Measurements from ENCODE around the gene PRPH. TPM values are rescaled to one million over a fixed set of nuclear protein-coding genes. Genes with fewer than 3 reads are reported as not detected.
"Not testable (repeated sequence)": the region's sequence is repeated elsewhere in the genome, so short reads cannot be mapped to it uniquely, and the experiment has no call there.

PRPH gene
- total and polyA plus RNA-seq, 2 of the 8 experiments (the other 6 are each of a cell fraction or from before 2014, with no cell fraction given) = 0.79 to 1.4 TPM

- H3K14ac ChIP-seq (ENCODE audit: insufficient read length); DNase-seq (ENCODE audit: low read depth in 1 of 2, low spot score in 2 of 2); H3K27me3 ChIP-seq (replicated peaks in 1 of 4; ENCODE audit: control insufficient read depth in 3 of 4, extremely low read depth in 1 of 4, insufficient read depth in 3 of 4, low read length in 3 of 4); H3K4me2 ChIP-seq (ENCODE audit: insufficient read depth in 1 of 2, low read depth in 2 of 2, low read length in 2 of 2); H3K36me3 ChIP-seq (ENCODE audit: control insufficient read depth in 2 of 4, insufficient read depth in 4 of 4, low read length in 3 of 4); H3K4ac ChIP-seq (replicated peaks; ENCODE audit: insufficient read length, low read depth, low read length); H3K4me1 ChIP-seq (replicated peaks in 1 of 4; ENCODE audit: control insufficient read depth in 3 of 4, insufficient read depth in 4 of 4, low read length in 3 of 4); H2AFZ ChIP-seq (ENCODE audit: low read length); H4K91ac ChIP-seq (replicated peaks; ENCODE audit: insufficient read length, low read length); H3K4me3 ChIP-seq (ENCODE audit: extremely low read depth in 1 of 4, insufficient read depth in 2 of 4, low read depth in 3 of 4, low read length in 4 of 4); H2BK15ac ChIP-seq (ENCODE audit: low read length); H2BK12ac ChIP-seq (ENCODE audit: low read depth, low read length); H3K56ac ChIP-seq (replicated peaks; ENCODE audit: insufficient read length, low read depth, low read length); H2BK120ac ChIP-seq (replicated peaks; ENCODE audit: low read depth, low read length); H3K79me1 ChIP-seq (ENCODE audit: low read depth, low read length); H3K79me2 ChIP-seq (ENCODE audit: control insufficient read depth in 1 of 2, insufficient read depth in 2 of 2, low read length in 2 of 2); FAIRE-seq; H3K27ac ChIP-seq (ENCODE audit: low read depth, low read length); H3K9ac ChIP-seq (replicated peaks in 1 of 4; ENCODE audit: extremely low read depth in 1 of 4, low read depth in 3 of 4, low read length in 3 of 4); H3K23me2 ChIP-seq (ENCODE audit: low read depth, low read length); H3K9me3 ChIP-seq (ENCODE audit: insufficient read depth in 2 of 2, low read depth in 1 of 2, low read length in 1 of 2); H4K20me1 ChIP-seq (replicated peaks in 1 of 2; ENCODE audit: control insufficient read depth in 1 of 2, insufficient read depth in 2 of 2, low read length in 2 of 2); H3K23ac ChIP-seq (ENCODE audit: insufficient read length); H4K5ac ChIP-seq (ENCODE audit: insufficient read length, low read depth, low read length); H2BK5ac ChIP-seq (ENCODE audit: low read depth, low read length); H2BK20ac ChIP-seq (ENCODE audit: low read length); H2AK5ac ChIP-seq (ENCODE audit: low read depth, low read length); H3K18ac ChIP-seq (ENCODE audit: extremely low read depth, low read length); H4K8ac ChIP-seq (ENCODE audit: extremely low read depth, insufficient read depth, low read length): not testable (repeated sequence)
- ChIA-PET POLR2A (ENCODE audit: partially characterized antibody) (interaction anchor here (1.4 to 3.9 kb wide), 3 partner anchors 10 to 13 kb away, joined by 4 to 39 read pairs (median 7); partner anchors contain the start of gene TUBA1C), CTCF (ENCODE audit: partially characterized antibody) (interaction anchor here (0.7 to 1.5 kb wide), 2 partner anchors 20 to 41 kb away, joined by 3 read pairs; no protein-coding TSS in a partner anchor)
- WGBS, 2 experiments (ENCODE audit: extremely low coverage in 1 of 2, insufficient coverage in 1 of 2, insufficient read length in 1 of 2, insufficient replicate concordance in 2 of 2, low coverage in 1 of 2, low lambda C conversion rate in 2 of 2, missing lambda C conversion rate in 1 of 2) = 88% methylated on average over 10 of the region's 10 CpGs; no CpG with 5 or more reads in 1 of the 2 experiments
Observed at GRCh38 chr12:49255456-49255855, 39.5 kb upstream of the PRPH start.

Data from H1 (cell line).